ENCODE measurements around the gene SLC1A7.

SLC1A7 gene

GRCh38 chr1:53085405-53085804 is 57.0 kb downstream of the SLC1A7 start:
- no peak for DNase-seq
- in situ Hi-C loops (cut with HindIII; ENCODE audit: low pct_ligation_motif_present, low pct_unique_long_range_greater_than_20kb, low sequenced_read_pairs): no loop called here

- in situ Hi-C loops (cut with HindIII; ENCODE audit: low pct_ligation_motif_present, low pct_unique_long_range_greater_than_20kb, low sequenced_read_pairs): no loop called here
- DNase-seq: no peak
Measured at GRCh38 chr1:53084589-53084971, 57.9 kb downstream of the SLC1A7 start.

GRCh38 chr1:53083636-53084588 is 58.5 kb downstream of the SLC1A7 start:
- in situ Hi-C loops (cut with HindIII; ENCODE audit: low pct_ligation_motif_present, low pct_unique_long_range_greater_than_20kb, low sequenced_read_pairs): no loop called here
- no peak for DNase-seq

DNA sequence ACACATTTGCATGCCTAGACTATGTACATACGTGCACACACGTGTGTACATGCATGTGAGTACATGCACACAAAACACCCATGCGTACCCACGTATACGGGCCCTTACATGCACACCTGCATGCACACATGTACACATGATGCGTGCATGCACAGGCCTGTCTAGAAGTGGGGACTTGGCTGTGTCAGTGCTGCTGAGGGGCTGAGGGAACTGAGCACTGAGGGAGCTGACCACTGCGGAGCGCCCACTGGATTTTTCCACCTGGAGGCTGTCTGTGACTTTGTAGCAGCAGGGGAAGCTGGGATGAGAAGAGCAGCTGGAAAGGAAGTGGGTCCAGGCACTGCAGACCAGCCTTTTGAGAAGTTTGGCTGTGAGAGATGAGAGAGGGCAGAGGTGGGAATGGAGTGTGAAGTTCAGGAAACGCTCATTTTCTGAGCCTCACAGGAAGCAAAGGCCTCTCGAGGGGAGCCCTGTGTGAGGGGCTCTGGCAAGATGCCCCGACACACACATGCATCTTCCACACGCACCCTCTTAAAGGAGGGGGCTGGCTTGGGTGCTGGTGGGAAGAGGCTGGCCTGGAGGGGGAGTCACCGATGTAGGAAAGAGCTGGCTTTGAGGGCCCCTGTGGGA is 59.5 kb downstream of the SLC1A7 start:
- no peak for DNase-seq
- in situ Hi-C loops (cut with HindIII; ENCODE audit: low pct_ligation_motif_present, low pct_unique_long_range_greater_than_20kb, low sequenced_read_pairs): no loop called here

DNA sequence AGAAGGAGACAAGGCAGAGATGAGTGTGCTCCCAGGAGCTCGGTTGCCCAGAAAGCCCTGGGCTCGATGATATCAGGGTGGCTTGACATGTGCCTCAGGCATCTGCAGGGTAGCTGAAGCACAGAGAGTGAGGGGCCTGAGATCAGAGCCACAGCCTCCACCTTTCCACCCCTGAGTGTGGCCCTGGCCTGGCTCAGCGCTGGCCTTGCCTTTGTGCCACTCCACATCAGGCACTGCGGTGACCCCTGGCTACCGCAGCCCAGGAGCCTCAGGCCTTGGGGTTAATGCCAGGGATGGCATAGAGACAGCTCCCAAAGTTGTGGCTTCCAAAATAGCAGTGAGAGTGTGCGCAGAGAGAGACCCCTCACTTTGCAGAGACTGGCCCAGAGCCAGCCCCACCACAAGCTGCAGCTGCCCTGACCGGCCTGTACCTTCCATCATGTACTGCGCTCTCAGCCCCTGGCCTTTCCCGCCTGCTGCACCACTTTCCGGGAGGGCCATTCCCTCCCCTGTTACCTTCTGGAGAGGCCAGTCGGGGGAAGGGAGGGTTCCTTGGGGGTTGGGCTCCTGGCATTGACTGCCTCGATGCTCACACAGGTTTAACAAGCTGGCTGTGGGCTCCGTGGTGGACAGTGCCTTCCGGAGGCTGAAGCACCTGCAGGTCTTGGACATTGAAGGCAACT is 60.9 kb downstream of the SLC1A7 start:
- DNase-seq: no peak
- in situ Hi-C loops (cut with HindIII; ENCODE audit: low pct_ligation_motif_present, low pct_unique_long_range_greater_than_20kb, low sequenced_read_pairs): no loop called here

DNA sequence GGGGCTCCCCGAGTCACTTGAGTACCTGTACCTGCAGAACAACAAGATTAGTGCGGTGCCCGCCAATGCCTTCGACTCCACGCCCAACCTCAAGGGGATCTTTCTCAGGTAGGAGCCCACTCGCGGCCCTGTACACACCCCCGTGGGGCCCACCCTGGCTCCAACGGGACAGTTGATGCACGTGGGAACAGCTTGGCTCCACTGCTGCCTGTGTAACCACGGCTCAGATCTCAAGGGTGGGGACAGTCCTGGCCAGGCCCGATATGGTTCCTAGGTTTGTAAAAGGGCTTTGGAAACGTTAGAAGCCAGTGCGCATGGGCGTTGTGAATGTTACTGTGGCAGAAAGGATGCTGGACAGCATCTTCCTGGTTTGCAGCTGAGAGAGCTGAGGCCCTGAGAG is 61.7 kb downstream of the SLC1A7 start:
- no peak for DNase-seq

GRCh38 chr1:53080041-53080440 is 62.4 kb downstream of the SLC1A7 start:
- in situ Hi-C loops (cut with HindIII; ENCODE audit: low pct_ligation_motif_present, low pct_unique_long_range_greater_than_20kb, low sequenced_read_pairs): no loop called here
- DNase-seq: no peak

More for the DNA sequence above, 61.7 kb downstream of the SLC1A7 start:
- in situ Hi-C loops (cut with HindIII; ENCODE audit: low pct_ligation_motif_present, low pct_unique_long_range_greater_than_20kb, low sequenced_read_pairs): no loop called here

- DNase-seq: no peak
- in situ Hi-C loops (cut with HindIII; ENCODE audit: low pct_ligation_motif_present, low pct_unique_long_range_greater_than_20kb, low sequenced_read_pairs): no loop called here
Measured at GRCh38 chr1:53079251-53079650, 63.2 kb downstream of the SLC1A7 start.

DNA sequence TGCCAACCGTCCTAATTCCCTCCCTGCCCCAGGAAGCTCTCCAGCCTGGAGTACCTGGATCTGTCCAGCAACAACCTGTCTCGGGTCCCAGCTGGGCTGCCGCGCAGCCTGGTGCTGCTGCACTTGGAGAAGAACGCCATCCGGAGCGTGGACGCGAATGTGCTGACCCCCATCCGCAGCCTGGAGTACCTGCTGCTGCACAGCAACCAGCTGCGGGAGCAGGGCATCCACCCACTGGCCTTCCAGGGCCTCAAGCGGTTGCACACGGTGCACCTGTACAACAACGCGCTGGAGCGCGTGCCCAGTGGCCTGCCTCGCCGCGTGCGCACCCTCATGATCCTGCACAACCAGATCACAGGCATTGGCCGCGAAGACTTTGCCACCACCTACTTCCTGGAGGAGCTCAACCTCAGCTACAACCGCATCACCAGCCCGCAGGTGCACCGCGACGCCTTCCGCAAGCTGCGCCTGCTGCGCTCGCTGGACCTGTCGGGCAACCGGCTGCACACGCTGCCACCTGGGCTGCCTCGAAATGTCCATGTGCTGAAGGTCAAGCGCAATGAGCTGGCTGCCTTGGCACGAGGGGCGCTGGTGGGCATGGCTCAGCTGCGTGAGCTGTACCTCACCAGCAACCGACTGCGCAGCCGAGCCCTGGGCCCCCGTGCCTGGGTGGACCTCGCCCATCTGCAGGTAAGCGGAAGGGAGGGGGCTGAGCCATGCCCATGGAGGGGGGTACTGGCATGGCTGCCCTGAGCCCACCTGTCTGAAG is 63.9 kb downstream of the SLC1A7 start:
- in situ Hi-C loops (cut with HindIII; ENCODE audit: low pct_ligation_motif_present, low pct_unique_long_range_greater_than_20kb, low sequenced_read_pairs): no loop called here
- no peak for DNase-seq

DNA sequence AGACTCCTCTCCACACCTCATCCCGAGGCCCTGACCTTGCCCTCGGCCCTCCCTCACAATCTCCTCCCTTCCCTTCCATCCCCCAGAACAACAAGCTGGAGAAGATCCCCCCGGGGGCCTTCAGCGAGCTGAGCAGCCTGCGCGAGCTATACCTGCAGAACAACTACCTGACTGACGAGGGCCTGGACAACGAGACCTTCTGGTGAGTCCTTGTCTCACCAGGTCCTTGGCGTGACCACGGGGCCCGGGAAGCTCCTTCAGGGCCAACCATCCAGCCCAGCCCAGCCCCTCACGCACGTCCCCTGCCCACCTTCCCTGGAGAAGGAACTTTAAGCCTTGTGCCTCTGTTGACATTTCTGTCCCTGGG is 64.9 kb downstream of the SLC1A7 start:
- DNase-seq: no peak
- in situ Hi-C loops (cut with HindIII; ENCODE audit: low pct_ligation_motif_present, low pct_unique_long_range_greater_than_20kb, low sequenced_read_pairs): no loop called here

GRCh38 chr1:53076721-53077598 is 65.5 kb downstream of the SLC1A7 start:
- DNase-seq: no peak

GRCh38 chr1:53076165-53076564 is 66.3 kb downstream of the SLC1A7 start:
- in situ Hi-C loops (cut with HindIII; ENCODE audit: low pct_ligation_motif_present, low pct_unique_long_range_greater_than_20kb, low sequenced_read_pairs): no loop called here
- DNase-seq: no peak

More at GRCh38 chr1:53076721-53077598, 65.5 kb downstream of the SLC1A7 start:
- in situ Hi-C loops (cut with HindIII; ENCODE audit: low pct_ligation_motif_present, low pct_unique_long_range_greater_than_20kb, low sequenced_read_pairs): no loop called here

DNA sequence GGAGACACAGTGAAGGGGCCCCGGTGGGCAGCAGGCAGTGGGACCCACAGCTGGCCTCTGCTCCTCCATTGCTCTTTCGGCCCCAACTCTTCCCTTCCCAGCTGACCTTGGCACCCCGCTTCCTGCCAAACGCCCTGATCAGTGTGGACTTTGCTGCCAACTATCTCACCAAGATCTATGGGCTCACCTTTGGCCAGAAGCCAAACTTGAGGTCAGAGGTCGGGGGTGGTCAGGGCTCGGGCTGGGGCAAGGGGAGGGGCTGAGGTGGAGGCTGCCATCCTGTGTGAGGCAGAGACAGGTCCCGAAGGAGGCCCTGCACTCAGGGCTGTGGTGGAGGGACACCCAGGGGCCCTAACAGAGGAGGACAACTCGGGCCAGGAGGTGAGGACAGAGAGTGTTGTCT is 66.7 kb downstream of the SLC1A7 start:
- in situ Hi-C loops (cut with HindIII; ENCODE audit: low pct_ligation_motif_present, low pct_unique_long_range_greater_than_20kb, low sequenced_read_pairs): no loop called here

DNA sequence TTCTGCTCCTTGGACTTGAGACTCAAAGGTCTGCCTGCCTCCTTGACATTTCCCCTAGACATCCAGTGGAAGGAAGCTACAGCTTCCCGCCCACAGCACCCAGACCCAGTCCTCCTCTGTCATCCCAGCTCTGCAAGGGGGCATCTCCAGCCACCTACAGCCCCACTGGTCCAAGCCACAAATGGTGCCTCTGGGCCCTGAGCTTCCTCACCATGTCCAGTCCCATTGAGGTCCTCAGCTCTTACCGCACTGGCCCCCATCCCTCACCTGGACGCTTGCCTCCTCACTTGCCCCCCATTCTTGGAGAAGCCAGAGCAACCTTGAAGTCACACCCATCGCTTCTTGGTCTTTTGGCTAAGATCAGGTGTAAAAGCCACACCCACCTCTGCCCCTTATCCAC is 67.2 kb downstream of the SLC1A7 start:
- DNase-seq: no peak
- in situ Hi-C loops (cut with HindIII; ENCODE audit: low pct_ligation_motif_present, low pct_unique_long_range_greater_than_20kb, low sequenced_read_pairs): no loop called here

More for the DNA sequence above, 66.7 kb downstream of the SLC1A7 start:
- no peak for DNase-seq

DNA sequence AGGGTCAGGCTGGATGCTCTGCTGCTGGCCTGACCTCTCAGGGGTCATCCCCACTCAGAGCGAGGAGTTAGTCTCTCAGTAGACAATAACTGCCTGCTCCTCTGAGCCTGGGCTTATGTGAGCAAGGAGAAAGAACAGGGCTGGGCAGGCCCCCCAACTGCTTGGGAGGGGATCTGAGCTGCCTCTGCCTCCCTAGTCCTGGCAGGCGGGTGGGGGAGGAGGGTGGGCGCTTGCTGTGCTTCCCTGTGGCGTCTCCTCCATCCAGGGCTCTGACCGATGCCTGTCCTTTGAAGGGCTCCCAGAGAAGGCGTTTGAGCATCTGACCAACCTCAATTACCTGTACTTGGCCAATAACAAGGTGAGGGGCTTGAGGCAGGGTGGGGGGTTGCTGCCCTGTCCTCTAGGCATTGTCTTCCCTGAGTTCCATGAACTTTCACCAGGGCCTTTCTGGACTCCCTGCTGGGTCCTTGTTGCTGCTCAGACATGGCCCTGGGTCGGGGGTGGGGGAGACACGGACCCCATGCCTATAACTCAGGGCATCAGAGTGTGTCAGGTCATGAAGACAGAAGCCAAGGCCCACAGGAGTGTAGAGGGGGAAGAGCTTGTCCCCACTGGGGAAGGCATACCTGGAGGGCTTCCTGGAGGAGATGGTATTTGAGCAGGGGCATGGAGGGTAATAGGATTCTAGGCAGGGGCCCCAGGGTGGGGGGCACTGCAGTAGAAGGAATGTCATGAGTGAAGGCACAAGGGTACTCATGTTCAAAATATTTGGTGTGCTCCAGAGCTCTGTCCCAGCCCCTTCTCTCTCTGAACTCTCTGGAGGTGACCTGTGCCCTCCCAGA is 67.9 kb downstream of the SLC1A7 start:
- in situ Hi-C loops (cut with HindIII; ENCODE audit: low pct_ligation_motif_present, low pct_unique_long_range_greater_than_20kb, low sequenced_read_pairs): no loop called here
- DNase-seq: no peak

DNA sequence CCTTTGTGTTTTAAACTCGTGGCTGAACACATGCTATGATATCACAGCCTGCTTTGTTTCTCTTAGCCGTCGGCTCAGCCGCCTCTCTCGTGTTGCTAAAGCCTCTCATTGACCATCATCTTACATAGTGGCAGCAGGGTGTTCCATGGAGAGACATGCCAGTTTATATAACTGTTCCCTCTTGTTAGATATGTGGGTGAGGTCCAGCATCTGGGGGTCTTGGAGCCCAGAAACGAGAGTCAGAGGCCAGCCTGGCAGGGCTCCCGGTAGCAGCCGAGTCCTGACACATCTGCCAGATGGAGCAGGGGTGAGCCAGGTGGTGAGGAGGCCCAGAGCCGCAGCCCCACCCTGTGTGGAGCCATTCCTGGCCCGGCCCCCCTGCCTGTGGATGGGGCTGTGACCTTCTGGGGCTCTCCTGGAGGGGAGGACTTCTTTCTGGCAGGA is 68.5 kb downstream of the SLC1A7 start:
- in situ Hi-C loops (cut with HindIII; ENCODE audit: low pct_ligation_motif_present, low pct_unique_long_range_greater_than_20kb, low sequenced_read_pairs): no loop called here

DNA sequence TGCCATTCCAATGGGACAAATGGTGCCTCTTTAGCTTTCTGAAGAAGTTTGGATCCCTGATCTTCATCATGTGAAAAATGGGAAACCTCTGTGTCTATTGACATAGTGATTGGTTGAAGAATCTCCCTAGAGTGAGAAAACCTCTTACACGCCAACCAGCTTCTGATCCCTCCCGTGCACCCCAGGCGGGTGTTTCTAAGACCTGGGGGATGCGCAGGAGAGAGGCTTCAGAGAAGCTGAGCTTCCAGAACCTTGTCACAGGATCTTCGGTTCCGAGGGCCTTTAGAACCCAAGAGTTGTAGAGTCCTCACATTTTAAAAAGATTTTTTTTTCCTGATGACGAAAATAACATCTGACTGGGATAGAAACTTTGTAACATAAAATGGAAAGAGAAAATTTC is 69.2 kb downstream of the SLC1A7 start:
- in situ Hi-C loops (cut with HindIII; ENCODE audit: low pct_ligation_motif_present, low pct_unique_long_range_greater_than_20kb, low sequenced_read_pairs): no loop called here
- DNase-seq: no peak

More for the DNA sequence above, 68.5 kb downstream of the SLC1A7 start:
- no peak for DNase-seq
